Measurements from ENCODE around the gene ADCYAP1R1.

Gene ADCYAP1R1

GRCh38 chr7:31068006-31068675, 16.0 kb downstream of the ADCYAP1R1 start:
- no peak for DNase-seq (ENCODE audit: low read depth in 2 of 2)

DNA sequence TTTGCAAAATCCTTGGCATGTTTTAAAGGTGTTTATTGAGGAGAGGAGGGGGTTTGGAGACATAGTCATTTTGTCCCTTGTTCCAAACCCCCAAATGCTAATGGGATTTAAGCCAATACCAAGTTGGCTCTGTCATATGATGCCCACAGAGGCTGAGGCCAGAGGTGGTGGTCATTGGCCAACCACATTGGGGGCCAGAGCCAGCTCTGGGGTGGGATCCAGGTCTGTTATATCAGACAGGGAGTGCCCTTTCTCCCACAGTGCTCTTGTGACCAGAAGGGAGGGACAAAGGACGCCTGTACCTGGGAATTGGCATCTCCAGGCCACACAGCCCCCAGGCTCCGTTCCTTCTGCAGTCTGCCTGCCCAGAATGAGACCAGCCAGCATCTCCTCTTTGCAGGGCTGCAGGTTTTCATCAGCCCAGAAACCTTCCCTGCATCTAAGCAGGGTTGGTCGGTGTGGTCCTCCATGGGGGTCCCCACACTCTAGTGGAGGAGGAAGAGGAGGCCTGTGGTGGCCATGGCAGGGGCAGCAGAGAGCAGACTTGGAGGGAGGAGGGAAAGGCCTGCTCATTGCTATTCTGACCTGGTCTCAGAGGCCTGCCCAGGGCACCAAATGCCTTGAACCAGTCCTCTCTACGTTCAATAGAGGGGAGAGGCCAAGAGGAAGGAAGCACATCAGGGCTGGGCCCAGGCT, 17.9 kb downstream of the ADCYAP1R1 start:
- DNase-seq (ENCODE audit: low read depth in 2 of 2): no peak

DNA sequence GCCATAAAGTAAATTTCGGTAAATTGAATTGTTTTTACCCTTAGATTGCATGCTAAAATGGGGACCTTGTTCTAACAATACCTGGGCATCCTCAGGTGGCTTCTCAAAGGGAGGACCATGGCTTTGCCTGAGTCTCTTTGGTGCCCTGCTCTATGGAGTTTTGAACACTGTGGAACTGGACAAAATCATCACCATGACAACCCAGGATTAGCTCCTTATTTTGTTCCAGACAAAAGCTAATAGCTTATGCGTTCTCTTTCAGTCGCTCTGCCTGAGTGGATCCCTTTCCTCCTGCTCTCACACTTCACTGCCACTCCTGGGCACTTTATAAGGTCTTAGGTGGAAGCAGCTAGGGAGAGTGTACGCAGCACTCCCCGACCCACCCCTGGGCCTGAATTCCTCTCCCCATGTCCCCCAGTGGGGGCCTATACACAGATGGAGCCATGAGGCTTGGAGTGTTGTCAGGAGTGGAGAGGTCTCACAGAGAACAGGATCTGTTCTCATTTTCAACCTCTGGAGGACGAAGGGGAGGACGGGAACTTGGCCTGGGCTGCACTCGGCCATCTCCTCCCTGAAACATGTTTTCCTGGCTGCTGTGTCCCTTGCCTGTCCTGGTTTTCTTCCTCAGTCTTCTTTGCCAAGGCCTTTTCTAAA, 19.0 kb downstream of the ADCYAP1R1 start:
- DNase-seq (ENCODE audit: low read depth in 2 of 2): no peak

DNA sequence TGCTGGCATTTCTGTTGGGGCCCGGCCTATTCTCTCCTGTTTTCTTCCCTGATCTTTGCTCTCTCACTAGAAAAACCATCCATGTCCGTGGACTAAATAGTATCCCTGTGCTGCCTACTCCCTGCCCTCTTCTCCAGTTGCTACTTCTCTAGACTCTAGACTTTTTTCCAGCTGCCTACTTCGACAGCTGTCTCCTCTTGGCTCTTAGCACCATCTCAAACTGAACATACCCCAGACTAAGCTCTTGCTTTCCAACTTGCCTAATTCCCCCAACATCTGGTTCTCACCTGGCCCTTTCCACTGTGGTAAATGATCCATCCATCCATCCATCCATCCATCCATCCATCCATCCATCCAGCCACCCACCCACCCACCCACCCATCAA, 19.5 kb downstream of the ADCYAP1R1 start:
- no peak for DNase-seq (ENCODE audit: low read depth in 2 of 2)

GRCh38 chr7:31073326-31074119, 21.4 kb downstream of the ADCYAP1R1 start:
- no peak for DNase-seq (ENCODE audit: low read depth in 2 of 2)

- DNase-seq (ENCODE audit: low read depth in 2 of 2): no peak
These were observed 21.9 kb downstream of the ADCYAP1R1 start for GRCh38 chr7:31074120-31074383.

- no peak for DNase-seq (ENCODE audit: low read depth in 2 of 2)
These were observed 22.4 kb downstream of the ADCYAP1R1 start for GRCh38 chr7:31074403-31075085.

DNA sequence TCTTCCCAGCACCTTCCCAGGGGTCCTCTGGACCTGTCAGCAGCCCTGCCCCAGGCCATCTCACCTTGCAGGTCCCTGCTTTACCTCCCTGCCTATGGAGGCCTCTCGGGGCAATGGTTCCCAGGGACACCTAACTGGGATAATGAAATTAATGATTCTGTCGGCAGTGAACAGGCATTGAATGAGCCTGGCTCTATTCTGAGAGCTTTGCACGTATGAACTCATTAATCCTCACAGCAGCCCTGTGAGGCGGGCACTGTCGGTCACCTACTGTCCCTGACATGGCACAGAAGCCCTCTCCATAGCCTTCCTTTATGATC, 22.9 kb downstream of the ADCYAP1R1 start:
- no peak for DNase-seq (ENCODE audit: low read depth in 2 of 2)

DNA sequence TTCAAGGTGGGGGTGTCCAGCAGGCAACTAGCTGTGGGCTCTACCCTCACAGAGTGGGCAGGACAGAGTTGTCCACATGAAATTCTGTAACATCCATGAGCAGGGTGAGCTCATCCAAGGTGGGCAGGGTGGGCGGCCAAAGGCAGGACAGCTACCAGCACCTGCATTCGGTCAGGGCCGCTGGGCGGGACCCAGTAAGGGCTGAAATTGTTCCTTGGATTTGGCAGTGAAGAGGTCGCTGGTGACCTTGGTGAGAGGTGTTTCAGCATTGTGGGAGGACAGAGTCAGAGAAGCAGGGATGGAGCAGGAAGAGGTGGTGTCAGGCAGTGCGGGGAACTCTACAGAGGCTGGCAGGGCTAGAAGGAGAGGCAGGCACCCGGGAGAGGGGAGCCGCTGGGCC, 23.9 kb downstream of the ADCYAP1R1 start:
- no peak for DNase-seq (ENCODE audit: low read depth in 2 of 2)

DNA sequence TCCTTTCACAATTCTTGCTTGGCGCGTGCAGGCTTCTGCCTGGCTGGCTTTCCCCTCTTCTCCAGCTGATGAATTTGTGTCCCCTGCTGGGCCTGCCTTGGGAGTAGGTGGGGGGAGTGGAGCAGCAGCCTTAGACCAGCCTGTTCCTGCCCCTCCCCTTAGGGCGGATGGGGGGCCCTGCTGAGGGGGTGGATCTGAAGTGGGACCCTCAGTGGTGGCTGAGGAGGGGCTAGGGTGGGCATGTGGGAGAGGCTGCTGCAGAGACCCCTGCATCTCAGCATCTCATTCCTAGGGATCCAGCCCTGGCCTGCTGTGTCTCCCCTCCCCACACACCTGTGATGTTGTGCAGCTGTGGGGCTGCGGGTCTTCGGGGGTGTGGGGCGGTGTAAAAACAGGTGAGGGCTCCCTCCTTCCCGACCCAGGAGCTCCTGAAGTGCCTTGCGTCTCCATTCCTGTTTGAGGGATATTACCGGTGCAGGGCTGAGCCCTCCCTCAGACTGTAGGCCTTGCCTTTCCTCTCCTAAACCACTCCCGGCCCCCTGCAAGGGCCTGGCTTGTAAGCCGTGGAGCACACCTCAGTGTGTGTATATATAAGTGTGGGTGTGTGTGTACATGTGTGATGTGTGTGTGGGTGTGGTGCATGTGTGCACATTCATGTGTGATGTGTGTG, 24.7 kb downstream of the ADCYAP1R1 start:
- DNase-seq (ENCODE audit: low read depth in 2 of 2): no peak

- no peak for DNase-seq (ENCODE audit: low read depth in 2 of 2)
These were observed 25.6 kb downstream of the ADCYAP1R1 start for GRCh38 chr7:31077484-31078362.

GRCh38 chr7:31078363-31078990, 26.4 kb downstream of the ADCYAP1R1 start:
- DNase-seq (ENCODE audit: low read depth in 2 of 2): no peak

DNA sequence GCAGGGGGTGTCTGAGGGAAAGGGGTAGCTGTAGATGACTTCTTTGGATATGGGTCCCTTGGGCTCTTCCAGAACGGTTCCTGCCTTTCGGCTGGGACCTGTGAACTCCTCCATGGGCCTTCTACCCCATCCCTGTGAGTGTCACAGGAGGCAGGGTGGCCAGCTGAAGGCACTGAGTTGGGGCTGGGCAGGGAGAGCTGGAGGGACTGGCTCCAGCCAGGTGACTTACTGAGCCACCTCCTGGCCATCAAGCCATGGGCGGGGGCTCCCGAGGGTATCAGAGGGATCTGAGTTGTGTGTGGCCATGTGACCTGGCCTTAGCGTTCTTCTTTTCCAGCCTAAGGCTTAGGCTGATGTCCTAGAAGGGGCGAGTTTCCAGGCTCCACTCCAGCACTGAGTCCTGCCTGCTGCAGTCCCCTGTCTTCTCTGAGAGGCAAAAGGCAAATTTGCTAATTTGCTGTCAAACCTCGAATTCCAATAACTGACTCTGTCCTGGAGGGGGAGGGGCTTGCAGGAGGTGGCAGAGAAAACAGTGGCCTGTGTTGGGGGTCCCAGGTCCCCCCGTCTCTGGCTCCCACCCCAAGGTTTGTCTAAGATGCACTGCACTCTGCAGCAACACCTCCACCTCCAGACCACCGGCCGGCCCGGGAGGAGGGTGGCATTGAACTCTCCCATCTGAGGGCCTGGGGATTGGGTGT, 27.2 kb downstream of the ADCYAP1R1 start:
- no peak for DNase-seq (ENCODE audit: low read depth in 2 of 2)

DNA sequence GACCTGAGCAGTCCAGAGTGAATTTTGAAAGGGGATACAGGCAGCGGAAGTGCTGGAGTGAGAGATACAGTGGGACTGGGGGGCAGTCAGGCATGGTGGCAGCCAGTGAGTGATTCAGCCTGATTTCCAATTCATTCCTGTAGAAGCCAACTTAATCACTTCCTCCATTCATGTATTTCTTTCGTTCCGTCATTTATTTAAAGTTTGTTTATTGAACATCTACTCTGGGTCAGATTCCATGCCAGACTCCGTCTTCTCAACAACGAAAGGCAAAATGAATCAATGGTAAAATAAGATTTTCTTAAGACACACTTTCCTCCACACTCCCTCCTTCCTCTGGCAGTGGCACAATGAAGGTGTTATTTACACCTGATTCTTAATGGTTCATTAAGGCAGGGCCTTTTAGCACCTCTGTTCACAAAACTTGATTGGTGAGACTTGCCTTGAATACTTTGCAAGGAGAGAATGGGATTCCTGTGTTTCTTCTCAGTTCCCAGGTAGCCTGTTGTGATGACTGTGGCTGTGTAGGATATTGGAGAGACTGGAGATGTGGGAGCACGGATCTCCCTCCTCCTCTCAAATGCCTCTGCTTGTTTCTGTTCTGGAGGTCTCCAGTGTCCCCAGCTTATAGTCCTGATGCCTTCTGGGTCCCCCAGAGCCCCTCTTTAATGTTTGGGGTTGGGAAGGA, 27.9 kb downstream of the ADCYAP1R1 start:
- no peak for DNase-seq (ENCODE audit: low read depth in 2 of 2)

DNA sequence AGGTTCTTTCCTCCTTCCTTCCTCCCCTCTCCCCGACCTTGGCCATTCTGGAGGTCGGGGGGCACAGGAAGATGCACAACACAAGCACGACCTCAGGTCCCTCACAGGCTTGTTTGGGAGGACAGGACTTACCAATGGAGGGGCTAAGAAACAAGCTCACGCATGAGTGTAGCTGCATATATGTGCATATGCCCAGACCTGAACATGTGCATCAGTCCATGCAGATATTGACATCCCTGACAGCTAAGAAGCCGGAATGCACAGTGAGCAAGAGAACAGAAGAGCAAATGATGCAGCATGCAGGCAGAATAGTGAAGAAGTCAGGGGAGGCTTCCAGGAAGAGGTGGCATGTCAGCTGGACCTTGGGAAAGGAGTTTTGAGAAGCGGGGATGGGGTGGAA, 28.7 kb downstream of the ADCYAP1R1 start:
- DNase-seq (ENCODE audit: low read depth in 2 of 2): no peak

DNA sequence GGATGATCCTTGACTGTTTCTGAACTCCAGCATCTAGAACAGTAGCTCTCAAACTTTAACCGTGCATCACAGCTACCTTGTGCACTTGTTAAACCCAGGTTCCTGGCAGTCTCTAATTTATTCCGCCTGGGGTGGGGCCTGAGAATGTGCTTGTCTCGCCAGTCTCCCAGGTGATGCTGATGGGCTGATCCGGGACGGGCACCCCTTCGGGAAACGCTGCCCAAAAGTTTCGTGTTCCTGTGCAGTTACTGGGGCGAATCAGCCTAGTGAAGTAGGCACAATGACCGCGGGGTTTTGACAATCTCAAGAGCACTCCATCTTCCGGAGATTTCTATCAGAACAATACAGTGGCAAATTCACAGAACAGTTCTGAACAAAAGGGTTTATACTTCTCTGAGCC, 29.9 kb downstream of the ADCYAP1R1 start:
- DNase-seq (ENCODE audit: low read depth in 2 of 2): no peak

DNA sequence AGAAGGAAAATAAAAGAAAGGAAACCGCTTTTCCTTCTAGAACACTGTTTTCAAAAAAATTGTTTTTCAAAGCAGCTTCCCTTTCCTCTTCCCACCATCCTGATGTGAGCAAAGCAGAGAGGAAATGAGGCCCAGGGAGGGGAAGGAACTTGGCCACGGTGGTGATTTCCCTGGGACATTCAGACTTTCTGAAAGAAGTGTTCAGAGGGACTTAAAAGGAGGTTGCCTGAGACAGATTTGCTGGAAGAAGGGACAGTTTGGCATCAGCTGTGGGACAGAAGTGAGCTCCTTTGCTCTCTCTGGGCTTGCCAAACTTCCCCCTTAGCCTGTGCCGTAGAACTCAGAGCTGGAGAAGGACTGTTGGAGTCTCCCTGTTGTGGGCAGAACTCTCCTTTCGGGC, 30.3 kb downstream of the ADCYAP1R1 start:
- DNase-seq (ENCODE audit: low read depth in 2 of 2): no peak

DNA sequence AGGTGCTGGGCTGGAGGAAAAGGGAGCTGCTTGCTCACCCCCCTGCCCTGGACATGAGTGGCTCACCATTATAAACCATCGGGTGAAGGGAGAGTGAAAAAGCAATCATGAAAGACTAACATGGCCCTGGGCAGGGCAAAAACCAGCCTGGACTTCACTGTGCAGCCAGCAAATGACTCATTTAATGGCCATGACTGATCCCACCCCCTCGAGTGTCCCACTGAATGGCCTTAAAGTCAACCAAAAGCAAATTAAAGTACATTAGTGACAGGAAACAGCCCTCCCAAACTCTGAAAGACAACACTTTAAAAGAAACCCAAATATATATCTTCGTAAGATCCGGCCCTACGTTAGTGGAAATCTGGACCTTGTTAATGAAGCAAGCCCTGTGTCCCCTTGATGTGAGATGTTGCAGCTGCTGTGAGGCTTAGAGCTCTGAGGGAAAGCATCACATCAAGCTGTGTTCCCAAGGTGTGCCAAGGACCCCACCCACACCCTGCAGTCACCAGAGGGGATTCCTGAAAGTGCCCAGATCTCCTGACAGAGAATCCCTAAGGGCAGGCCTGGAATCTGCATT, 31.2 kb downstream of the ADCYAP1R1 start:
- DNase-seq (ENCODE audit: low read depth in 2 of 2): no peak

DNA sequence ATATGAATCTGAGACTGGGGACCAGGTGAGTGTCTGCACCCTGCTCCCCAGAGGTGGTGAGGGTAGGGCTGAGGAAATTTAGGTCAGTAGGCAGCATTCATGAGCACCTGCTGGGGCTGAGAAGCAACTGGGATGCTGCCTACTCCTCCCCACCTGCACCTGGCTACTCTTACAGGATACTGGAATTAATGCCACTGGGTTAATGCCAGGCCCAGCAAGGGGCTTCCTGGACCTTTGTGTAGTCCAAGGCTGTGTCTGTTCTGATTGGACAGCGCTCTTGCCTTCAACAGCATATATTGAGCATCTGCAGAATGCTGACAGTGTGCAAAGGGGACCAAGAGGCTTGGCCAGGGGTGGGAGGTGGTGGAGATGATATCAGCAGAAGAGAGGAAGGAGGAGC, 32.1 kb downstream of the ADCYAP1R1 start:
- no peak for DNase-seq (ENCODE audit: low read depth in 2 of 2)
